T-cell (primary cell): ENCODE data around the gene ZBTB48. TPM values are rescaled to one million over a fixed set of nuclear protein-coding genes. Genes with fewer than 3 reads are reported as not detected.
A peak's percentile ranks its signal among the peaks of the same experiment; 100 is the strongest.
"Not testable (repeated sequence)": the region's sequence is repeated elsewhere in the genome, so short reads cannot be mapped to it uniquely, and the experiment has no call there.

Source experiments
- ATAC-seq, 4 experiments: fragments of 200-7000 bp in 3 of 4; fragments of 150-1000 bp in 1 of 4; cut with Tn5 transposase; replicated peaks in 1 of 4; 1 replicate in 3 of 4; 2 replicates in 1 of 4; pipeline ENCODE4 v1.10.0; 2021; ENCODE audit warnings: moderate library complexity in 3 of 4, mild to moderate bottlenecking in 2 of 4, moderate number of reproducible peaks in 1 of 4
- CTCF ChIA-PET, 2 donors: fragments of 300-600 bp; sonication (Branson Sonifier 250); formaldehyde crosslinking; loops; one replicate each; lab custom pipeline; 2022; ENCODE audit warnings: antibody characterized with exemption in 2 of 2; lab: Charles Lee
- POLR2A ChIA-PET, 2 donors: fragments of 300-600 bp; sonication (Branson Sonifier 250); formaldehyde crosslinking; loops; one replicate each; lab custom pipeline; 2022; ENCODE audit warnings: antibody characterized with exemption in 2 of 2; lab: Charles Lee
- DNase-seq, 35 experiments: peaks; one replicate each; pipeline versions ENCODE4 v3.0.0 to v3.0.0-alpha.2; 2013 to 2023
- H3K27ac ChIP-seq: one replicate; pipeline ENCODE4 v1.5.1; 2013; ENCODE audit warnings: low read length
- H3K27me3 ChIP-seq, 2 experiments: replicated peaks in 1 of 2; 1 replicate in 1 of 2; 2 replicates in 1 of 2; pipeline versions ENCODE4 v1.6.1 to v1.7.0; 2013; ENCODE audit warnings: low read length in 1 of 2, mixed read lengths in 1 of 2; ENCODE audit not compliant: control insufficient read depth in 2 of 2, insufficient read depth in 2 of 2; ENCODE audit errors: extremely low read depth in 1 of 2
- H3K36me3 ChIP-seq, 2 donors: 1 replicate in 1 of 2; 2 replicates in 1 of 2; pipeline versions ENCODE4 v1.6.1 to v1.7.0; 2013; ENCODE audit warnings: low read length in 1 of 2; ENCODE audit not compliant: control insufficient read depth in 2 of 2, insufficient read depth in 1 of 2; ENCODE audit errors: extremely low read depth in 1 of 2
- H3K4me1 ChIP-seq, 2 experiments: 1 replicate in 1 of 2; 2 replicates in 1 of 2; pipeline versions ENCODE4 v1.6.1 to v1.7.0; 2013; ENCODE audit warnings: low read length in 2 of 2, mixed read lengths in 1 of 2; ENCODE audit not compliant: insufficient read depth in 2 of 2, control insufficient read depth in 1 of 2; ENCODE audit errors: extremely low read depth in 1 of 2
- H3K4me3 ChIP-seq, 2 donors: 1 replicate in 1 of 2; 2 replicates in 1 of 2; pipeline versions ENCODE4 v1.5.1 to v1.7.0; 2013; ENCODE audit warnings: mild to moderate bottlenecking in 2 of 2, low read length in 1 of 2, moderate library complexity in 1 of 2; ENCODE audit not compliant: control insufficient read depth in 1 of 2; ENCODE audit errors: extremely low read depth in 1 of 2
- H3K9me3 ChIP-seq: 2 replicates; pipeline ENCODE4 v1.7.0; 2013
- H3K27ac Mint-ChIP-seq, 2 donors: one replicate each; pipeline ENCODE4 v1.8.0; 2020 to 2021; ENCODE audit warnings: mild to moderate bottlenecking in 2 of 2, mixed read lengths in 2 of 2
- H3K27me3 Mint-ChIP-seq, 2 donors: one replicate each; pipeline ENCODE4 v1.8.0; 2021 to 2022; ENCODE audit warnings: mixed read lengths in 2 of 2
- H3K36me3 Mint-ChIP-seq: one replicate; pipeline ENCODE4 v1.8.0; 2021; ENCODE audit warnings: mixed read lengths
- H3K4me1 Mint-ChIP-seq, 3 donors: one replicate each; pipeline ENCODE4 v1.8.0; 2020 to 2022; ENCODE audit warnings: mixed read lengths in 3 of 3, mild to moderate bottlenecking in 1 of 3
- H3K4me3 Mint-ChIP-seq, 3 donors: one replicate each; pipeline ENCODE4 v1.8.0; 2020 to 2022; ENCODE audit warnings: mild to moderate bottlenecking in 3 of 3, mixed read lengths in 3 of 3, moderate library complexity in 3 of 3
- H3K9me3 Mint-ChIP-seq, 3 donors: one replicate each; pipeline ENCODE4 v1.8.0; 2020 to 2022; ENCODE audit warnings: mixed read lengths in 3 of 3
- WGBS: methylation state at CpG from one replicate; pipeline ENCODE4 v1.1.5; 2013; ENCODE audit warnings: missing lambda C conversion rate; ENCODE audit not compliant: insufficient coverage; 5-methylcytosine and 5-hydroxymethylcytosine counted together
- total RNA-seq, 35 experiments: library from RNA in 6 of 35; stranded (reverse) in 6 of 35; fragments of 120-200 nt in 1 of 35; gene quantifications; one replicate each; pipeline versions ENCODE4 v1.2.1 to v1.2.4 and lab custom pipeline; 2013 to 2026

ZBTB48 gene
- total RNA-seq, 5 donors from 2014 or later (not counting 1 experiment from before 2014, with no cell fraction given), result 42.2 to 82.3 (median 70.3) TPM

- Histone ChIP-seq H3K27me3 (no peaks in the 10 kb centered on the region), H3K9me3 (no peaks in the 10 kb centered on the region), H3K4me3 (no peak overlapping the region), H3K36me3 (peaks cover 17 to 54% of the 10 kb centered on the region in 2 donors), H3K27ac (no peak overlapping the region), H3K4me1 (peaks cover 12 to 64% of the 10 kb centered on the region in 2 experiments)
- no peaks in the 10 kb centered on the region for H3K27me3 Mint-ChIP-seq
- DNase-seq (no peak), ATAC-seq (no peak)
- H3K36me3 Mint-ChIP-seq, result peaks cover 35% of the 10 kb centered on the region
- 98% methylated on average over 6 of the region's 6 CpGs for WGBS
- peaks cover 41 to 60% (median 55%) of the 10 kb centered on the region in 3 donors for H3K4me1 Mint-ChIP-seq
- CTCF ChIA-PET, result interaction anchor here in 1 of 2 donors (0.6 to 0.9 kb wide), 2 partner anchors 17 to 394 kb away, joined by 3 to 5 read pairs; no protein-coding TSS in a partner anchor
- POLR2A ChIA-PET, result interaction anchor here in 1 of 2 donors (0.5 to 0.8 kb wide), 2 partner anchors 18 to 47 kb away, joined by 3 to 4 read pairs; partner anchors contain the start of gene ZBTB48
- H3K4me3 Mint-ChIP-seq, result peak overlapping the region in 1 of 3 donors; percentile 99
- H3K9me3 Mint-ChIP-seq, result no peaks in the 10 kb centered on the region
- H3K27ac Mint-ChIP-seq, result no peak overlapping the region
These were observed 18.0 kb downstream of the ZBTB48 start for GRCh38 chr1:6597777-6598131.

GRCh38 chr1:6599141-6599975 lies 19.6 kb downstream of the ZBTB48 start:
- Mint-ChIP-seq H3K27me3 (no peaks in the 10 kb centered on the region), H3K27ac (peak overlapping the region; percentile 86 to 99), H3K4me1 (peaks cover 50 to 68% (median 60%) of the 10 kb centered on the region in 3 donors), H3K9me3 (no peaks in the 10 kb centered on the region), H3K36me3 (peaks cover 29% of the 10 kb centered on the region), H3K4me3 (peak overlapping the region; percentile 96 to 99 (median 99))
- DNase-seq (peak in 33 of 35 experiments; percentile 35 to 74 (median 54)), ATAC-seq (peak; percentile 17 to 27 (median 20))
- CTCF ChIA-PET, result interaction anchor here (0.5 to 2.0 kb wide), 6 partner anchors 14 to 102 kb away, joined by 3 to 10 read pairs (median 4); partner anchors contain the start of genes DNAJC11 (in 1 of the 2), NOL9 (in 1 of the 2), PHF13 (in 1 of the 2) and ZBTB48 (in 1 of the 2)
- Histone ChIP-seq H3K4me3 (peak overlapping the region; percentile 79 to 97), H3K36me3 (peaks cover 17 to 38% of the 10 kb centered on the region in 2 donors), H3K27ac (peak overlapping the region; percentile 22), H3K4me1 (peaks cover 16 to 66% of the 10 kb centered on the region in 2 experiments), H3K27me3 (no peaks in the 10 kb centered on the region), H3K9me3 (no peaks in the 10 kb centered on the region)
- WGBS, result 44% methylated on average over 25 of the region's 31 CpGs
- POLR2A ChIA-PET, result no interaction called here

- 0% methylated on average over 2 of the region's 8 CpGs for WGBS
- H3K27me3 ChIP-seq, ATAC-seq, H3K27me3 Mint-ChIP-seq, DNase-seq, H3K9me3 ChIP-seq, H3K9me3 Mint-ChIP-seq, POLR2A ChIA-PET: not testable (repeated sequence)
- peaks cover 50 to 66% (median 58%) of the 10 kb centered on the region in 3 donors for H3K4me1 Mint-ChIP-seq
- peaks cover 17 to 32% of the 10 kb centered on the region in 2 donors for H3K36me3 ChIP-seq
- peak overlapping the region; percentile 98 to 99 for H3K27ac Mint-ChIP-seq
- peaks cover 26% of the 10 kb centered on the region for H3K36me3 Mint-ChIP-seq
- H3K4me3 Mint-ChIP-seq, result peak overlapping the region; percentile 96 to 99 (median 99)
- peak overlapping the region; percentile 51 for H3K27ac ChIP-seq
- peak overlapping the region; percentile 79 to 97 for H3K4me3 ChIP-seq
- H3K4me1 ChIP-seq, result peaks cover 17 to 71% of the 10 kb centered on the region in 2 experiments
- CTCF ChIA-PET, result interaction anchor here in 1 of 2 donors (0.7 to 2.0 kb wide), 4 partner anchors 20 to 101 kb away, joined by 3 to 10 read pairs (median 4); partner anchors contain the start of genes DNAJC11, NOL9 and ZBTB48
These were observed 20.2 kb downstream of the ZBTB48 start for GRCh38 chr1:6599991-6600390.

DNA sequence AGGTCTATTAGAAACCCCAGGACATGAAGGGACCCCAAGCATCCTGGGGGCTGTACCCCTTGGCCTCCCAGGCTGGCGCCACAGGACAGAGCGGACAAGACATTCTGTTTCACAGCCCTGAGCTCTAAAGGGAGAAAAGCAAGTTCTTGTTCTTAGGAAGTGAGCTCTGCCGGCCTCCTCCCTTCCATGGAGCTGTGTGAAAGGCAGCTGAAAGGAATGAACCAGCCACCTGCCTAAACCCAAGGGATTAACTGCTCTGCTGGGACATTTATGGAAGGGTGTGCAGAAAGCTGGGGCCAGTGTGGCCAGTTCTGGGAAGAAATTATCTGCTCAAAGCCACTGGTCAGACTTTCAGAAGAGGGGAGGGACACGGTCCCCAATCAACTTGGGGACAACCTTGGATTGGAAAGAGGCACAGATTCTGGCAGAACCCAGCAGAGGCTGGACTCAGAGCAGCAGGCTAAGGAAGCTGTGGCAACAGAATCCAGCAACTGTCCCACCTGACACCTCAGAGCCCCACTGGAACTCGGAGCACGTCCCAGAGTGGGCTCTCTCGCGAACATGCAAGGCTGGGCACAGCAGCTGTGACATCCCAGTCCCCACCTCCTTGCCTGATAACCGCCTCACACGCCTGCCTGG lies 20.7 kb downstream of the ZBTB48 start:
- Histone ChIP-seq H3K4me3 (peak overlapping the region; percentile 79 to 97), H3K36me3 (peaks cover 12 to 27% of the 10 kb centered on the region in 2 donors), H3K9me3 (no peaks in the 10 kb centered on the region), H3K4me1 (peaks cover 17 to 68% of the 10 kb centered on the region in 2 experiments), H3K27ac (peak overlapping the region; percentile 51), H3K27me3 (no peaks in the 10 kb centered on the region)
- no peaks in the 10 kb centered on the region for H3K9me3 Mint-ChIP-seq
- DNase-seq (no peak), ATAC-seq (peak in 1 of 4 experiments; percentile 2)
- H3K4me3 Mint-ChIP-seq, result peak overlapping the region; percentile 96 to 99 (median 99)
- H3K4me1 Mint-ChIP-seq, result peaks cover 48 to 63% (median 53%) of the 10 kb centered on the region in 3 donors
- H3K27me3 Mint-ChIP-seq, result no peaks in the 10 kb centered on the region
- ChIA-PET POLR2A (no interaction called here), CTCF (interaction anchor here in 1 of 2 donors (0.7 to 2.0 kb wide), 4 partner anchors 20 to 101 kb away, joined by 3 to 10 read pairs (median 4); partner anchors contain the start of genes DNAJC11, NOL9 and ZBTB48)
- H3K27ac Mint-ChIP-seq, result peak overlapping the region; percentile 98 to 99
- H3K36me3 Mint-ChIP-seq, result peaks cover 21% of the 10 kb centered on the region
- 18% methylated on average over 4 of the region's 10 CpGs for WGBS

DNA sequence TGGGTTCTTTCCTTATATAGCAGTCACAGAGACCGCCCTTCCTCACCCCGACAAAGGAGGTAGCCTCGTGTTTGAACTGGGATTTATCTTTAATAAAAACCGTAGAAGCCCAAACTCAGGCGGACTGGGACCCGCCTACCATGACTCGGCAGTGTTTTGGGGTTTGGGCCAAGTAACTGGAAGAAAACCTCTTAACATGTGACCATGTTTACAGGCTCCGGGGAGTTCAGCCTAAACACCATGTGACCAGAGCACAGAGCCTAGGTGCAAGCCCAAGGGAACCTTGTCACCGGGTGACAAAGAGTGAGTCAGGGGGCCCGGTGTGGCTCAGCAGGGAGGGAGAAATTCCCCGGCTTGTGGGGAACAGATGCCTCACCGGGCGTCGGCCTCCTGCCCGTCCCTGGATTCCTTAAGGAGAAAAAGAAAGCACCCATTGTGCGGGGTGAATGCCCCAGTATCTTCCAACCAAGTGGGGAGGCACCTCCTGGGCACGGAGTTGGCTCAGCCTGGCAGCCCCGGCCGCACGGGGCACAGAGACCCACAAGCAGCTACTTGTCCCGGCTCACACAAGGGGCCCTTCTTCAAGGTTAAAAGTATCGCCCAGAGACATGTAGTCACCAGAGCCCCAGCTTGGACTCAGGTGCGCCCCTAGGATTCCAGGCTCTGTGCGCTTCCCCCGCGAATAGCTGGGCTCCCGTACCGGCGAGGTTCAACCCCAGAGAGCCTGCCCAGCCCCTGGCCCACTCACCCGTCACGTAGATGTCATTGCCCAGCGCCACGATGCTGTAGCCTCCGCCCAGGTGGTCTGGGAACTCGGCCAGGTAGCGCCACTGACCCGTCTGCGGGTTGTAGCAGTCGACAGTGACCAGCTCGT lies 21.5 kb downstream of the ZBTB48 start:
- peak overlapping the region; percentile 98 to 99 for H3K27ac Mint-ChIP-seq
- WGBS, result under 1% methylated on average over 33 of the region's 40 CpGs
- POLR2A ChIA-PET, result interaction anchor here in 1 of 2 donors (0.5 kb wide), 1 partner anchor 141 kb away, joined by 3 read pairs; no protein-coding TSS in a partner anchor
- Histone ChIP-seq H3K4me3 (peak overlapping the region; percentile 79 to 97), H3K27ac (peak overlapping the region; percentile 51), H3K27me3 (no peaks in the 10 kb centered on the region), H3K36me3 (peaks cover 9 to 19% of the 10 kb centered on the region in 2 donors), H3K9me3 (no peaks in the 10 kb centered on the region), H3K4me1 (peaks cover 17 to 63% of the 10 kb centered on the region in 2 experiments)
- peak; percentile 41 to 50 (median 46) for ATAC-seq
- peaks cover 15% of the 10 kb centered on the region for H3K36me3 Mint-ChIP-seq
- H3K4me3 Mint-ChIP-seq, result peak overlapping the region; percentile 96 to 99 (median 99)
- peaks cover 41 to 55% (median 45%) of the 10 kb centered on the region in 3 donors for H3K4me1 Mint-ChIP-seq
- peak in 34 of 35 experiments; percentile 34 to 81 (median 54) for DNase-seq
- CTCF ChIA-PET, result interaction anchor here in 1 of 2 donors (1.2 to 2.0 kb wide), 2 partner anchors 11 to 21 kb away, joined by 3 to 10 read pairs; partner anchors contain the start of gene ZBTB48
- no peaks in the 10 kb centered on the region for H3K9me3 Mint-ChIP-seq
- no peaks in the 10 kb centered on the region for H3K27me3 Mint-ChIP-seq
